Measurements from ENCODE around the gene CASP8. TPM values are rescaled to one million over a fixed set of nuclear protein-coding genes. Genes with fewer than 3 reads are reported as not detected.

CASP8 gene
- total RNA-seq (ENCODE audit: low replicate concordance), result 26.8 and 28.6 TPM in 2 replicates

DNA sequence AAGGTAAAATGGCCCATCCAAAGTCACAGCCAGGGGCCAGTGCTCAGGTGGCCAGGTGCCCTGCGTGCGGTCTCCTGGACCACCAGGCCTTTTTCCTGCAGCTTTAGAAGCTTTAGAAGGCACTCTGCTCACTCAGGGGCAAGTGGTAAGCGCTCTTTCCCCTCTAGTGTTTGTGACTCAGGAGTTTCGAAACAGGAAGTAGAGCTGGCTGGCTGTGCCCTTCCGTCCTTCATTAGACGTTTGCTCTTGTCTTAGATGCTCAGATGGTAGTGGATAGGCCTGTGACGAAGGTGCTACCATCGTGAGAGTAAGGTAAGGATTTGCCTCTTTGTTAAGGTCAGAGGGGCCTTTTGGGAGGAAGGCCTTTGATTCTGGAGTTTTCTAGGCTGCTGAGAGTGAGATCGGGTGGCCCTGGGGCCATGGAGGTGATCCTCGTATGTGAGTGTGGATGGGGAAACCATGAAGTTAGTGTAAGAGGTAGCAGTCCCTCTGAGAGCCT, at the start of gene CASP8:
Gene CASP8 (plus strand): TSS at position 235 of the 499 bp plus-strand sequence. CDS start 5,951 bp downstream, outside the sequence.
- TF ChIP-seq, protein P1, sequence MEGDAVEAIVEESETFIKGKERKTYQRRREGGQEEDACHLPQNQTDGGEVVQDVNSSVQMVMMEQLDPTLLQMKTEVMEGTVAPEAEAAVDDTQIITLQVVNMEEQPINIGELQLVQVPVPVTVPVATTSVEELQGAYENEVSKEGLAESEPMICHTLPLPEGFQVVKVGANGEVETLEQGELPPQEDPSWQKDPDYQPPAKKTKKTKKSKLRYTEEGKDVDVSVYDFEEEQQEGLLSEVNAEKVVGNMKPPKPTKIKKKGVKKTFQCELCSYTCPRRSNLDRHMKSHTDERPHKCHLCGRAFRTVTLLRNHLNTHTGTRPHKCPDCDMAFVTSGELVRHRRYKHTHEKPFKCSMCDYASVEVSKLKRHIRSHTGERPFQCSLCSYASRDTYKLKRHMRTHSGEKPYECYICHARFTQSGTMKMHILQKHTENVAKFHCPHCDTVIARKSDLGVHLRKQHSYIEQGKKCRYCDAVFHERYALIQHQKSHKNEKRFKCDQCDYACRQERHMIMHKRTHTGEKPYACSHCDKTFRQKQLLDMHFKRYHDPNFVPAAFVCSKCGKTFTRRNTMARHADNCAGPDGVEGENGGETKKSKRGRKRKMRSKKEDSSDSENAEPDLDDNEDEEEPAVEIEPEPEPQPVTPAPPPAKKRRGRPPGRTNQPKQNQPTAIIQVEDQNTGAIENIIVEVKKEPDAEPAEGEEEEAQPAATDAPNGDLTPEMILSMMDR (IDR thresholded peaks at IDR 0.05; ENCODE audit: insufficient read depth, low read length), result no peak
- peak within 1 kb of the TSS; percentile 86 for H3K4me3 ChIP-seq (ENCODE audit: low read depth, low read length)
- DNase-seq (ENCODE audit: low read depth), result peak; percentile 48

DNA sequence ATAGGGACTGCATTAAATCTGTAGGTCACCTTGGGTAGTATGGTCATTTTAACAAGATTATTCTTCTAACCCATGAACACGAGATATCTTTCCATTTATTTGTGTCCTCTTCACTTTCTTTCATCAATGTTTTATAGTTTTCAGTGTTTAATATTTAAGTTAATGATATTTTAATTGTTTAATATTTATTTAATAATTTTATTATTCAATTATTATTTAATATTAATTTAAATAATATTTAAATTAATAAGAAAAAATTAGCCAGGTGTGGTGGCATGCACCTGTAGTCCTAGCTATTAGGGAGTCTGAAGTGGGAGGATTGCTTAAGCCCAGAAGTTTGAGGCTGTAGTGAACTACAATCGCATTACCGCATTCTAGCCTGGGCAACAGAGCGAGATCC, 44.4 kb upstream of the CASP8 start:
- TF ChIP-seq, protein P1 (IDR thresholded peaks at IDR 0.05; ENCODE audit: insufficient read depth, low read length), result no peak
- no peak for DNase-seq (ENCODE audit: low read depth)
- no peak overlapping the region for H3K4me3 ChIP-seq (ENCODE audit: low read depth, low read length)

DNA sequence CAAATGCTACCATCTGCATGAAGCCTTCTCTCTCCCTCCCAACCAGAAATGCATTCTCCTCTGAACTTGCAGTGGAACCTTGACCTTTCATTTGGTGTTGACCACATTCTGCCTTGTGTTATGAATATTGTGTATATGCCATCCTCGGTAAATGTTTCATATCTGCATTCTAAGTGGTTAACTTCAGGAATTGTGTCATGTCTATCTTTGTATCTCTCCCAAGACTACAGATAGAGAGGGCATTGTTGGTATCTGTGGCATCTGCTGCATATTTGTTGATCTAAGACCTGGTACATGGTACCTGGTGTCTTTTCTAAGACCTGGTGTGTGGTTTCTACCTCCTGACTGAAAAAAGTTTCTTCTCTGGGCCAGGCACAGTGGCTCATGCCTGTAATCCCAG, 43.4 kb upstream of the CASP8 start:
- no peak overlapping the region for H3K4me3 ChIP-seq (ENCODE audit: low read depth, low read length)
- no peak for DNase-seq (ENCODE audit: low read depth)
- TF ChIP-seq, protein P1 (IDR thresholded peaks at IDR 0.05; ENCODE audit: insufficient read depth, low read length), result no peak

DNA sequence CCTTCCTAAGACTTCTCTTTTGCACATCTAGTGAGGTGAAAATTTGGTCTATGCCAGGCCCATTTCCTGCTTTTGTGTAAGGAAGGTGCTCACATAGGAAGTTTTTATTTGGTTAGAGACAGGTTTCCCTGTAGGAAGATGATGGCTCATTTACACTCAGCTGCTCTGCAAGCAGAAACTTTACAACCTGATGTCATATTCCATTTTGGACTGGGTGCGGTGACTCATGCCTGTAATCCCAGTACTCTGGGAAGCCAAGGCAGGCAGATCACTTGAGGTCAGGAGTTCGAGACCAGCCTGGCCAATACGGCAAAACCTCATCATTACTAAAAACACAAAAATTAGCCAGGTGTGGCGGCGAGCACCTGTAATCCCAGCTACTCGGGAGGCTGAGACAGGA, 41.6 kb upstream of the CASP8 start:
- DNase-seq (ENCODE audit: low read depth), result no peak
- H3K4me3 ChIP-seq (ENCODE audit: low read depth, low read length), result no peak overlapping the region
- TF ChIP-seq, protein P1 (IDR thresholded peaks at IDR 0.05; ENCODE audit: insufficient read depth, low read length), result no peak

DNA sequence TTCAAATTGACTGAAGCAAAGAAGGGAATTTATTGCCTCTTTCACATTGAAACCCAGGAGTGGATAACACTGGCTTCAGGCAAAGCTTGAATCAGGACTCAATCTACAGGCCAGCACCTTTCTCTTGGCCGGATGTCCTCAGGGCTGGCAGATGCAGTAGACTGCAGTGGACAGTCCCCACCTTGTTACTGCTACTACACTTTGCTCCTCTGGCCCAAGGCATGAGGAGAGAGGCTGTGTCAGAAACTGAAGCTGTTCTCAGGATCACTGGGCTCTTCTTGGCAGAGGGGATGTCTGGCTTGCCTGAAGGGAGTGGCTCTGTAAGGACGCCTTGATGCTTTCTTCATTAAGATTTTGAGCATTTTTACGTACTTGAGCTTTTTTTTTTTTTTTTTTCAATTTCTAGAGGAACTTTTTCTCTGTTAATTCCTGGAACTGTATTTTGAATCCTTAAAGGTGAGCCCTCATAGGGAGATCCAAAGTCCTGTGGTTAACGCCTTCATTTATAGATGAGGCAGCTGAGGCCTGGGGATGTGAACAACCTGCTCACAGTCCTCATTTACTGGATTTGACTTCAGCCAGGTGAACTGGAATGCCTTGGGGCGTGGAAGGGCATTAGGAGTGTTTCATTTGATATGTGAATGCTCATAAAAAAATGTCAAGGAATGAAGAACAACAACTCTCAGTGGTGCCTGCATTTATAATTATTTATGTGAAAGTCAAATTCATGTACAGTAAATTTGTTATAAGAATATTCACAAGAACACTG, 40.8 kb upstream of the CASP8 start:
- TF ChIP-seq, protein P1 (IDR thresholded peaks at IDR 0.05; ENCODE audit: insufficient read depth, low read length), result no peak
- no peak for DNase-seq (ENCODE audit: low read depth)
- H3K4me3 ChIP-seq (ENCODE audit: low read depth, low read length), result no peak overlapping the region

DNA sequence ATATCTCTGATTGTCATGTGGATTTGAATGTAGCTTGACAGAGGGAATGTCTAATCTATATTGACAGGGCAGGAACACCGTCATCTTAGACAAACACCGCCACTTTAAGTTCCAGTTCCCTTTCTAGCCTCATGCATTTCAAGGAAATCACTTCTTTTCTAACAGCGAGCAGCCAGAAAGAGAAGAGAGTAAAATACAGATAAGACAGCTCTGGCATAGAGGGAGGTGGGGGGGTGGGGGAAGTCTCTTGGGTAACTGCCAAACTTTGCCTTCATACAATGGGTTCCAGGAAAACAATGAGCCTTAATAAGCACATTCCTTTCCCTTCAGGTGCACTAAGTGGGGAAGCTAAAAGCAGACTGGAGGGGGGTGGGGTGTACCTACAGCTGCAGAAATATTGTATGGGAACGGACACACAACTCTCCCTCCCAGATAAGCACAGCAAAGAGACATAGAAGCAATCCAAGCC, 40.2 kb upstream of the CASP8 start:
- DNase-seq (ENCODE audit: low read depth), result peak; percentile 47
- no peak overlapping the region for H3K4me3 ChIP-seq (ENCODE audit: low read depth, low read length)
- TF ChIP-seq, protein P1 (IDR thresholded peaks at IDR 0.05; ENCODE audit: insufficient read depth, low read length), result no peak
